ENCODE data around the gene RMDN3. TPM values are rescaled to one million over a fixed set of nuclear protein-coding genes. Genes with fewer than 3 reads are reported as not detected.

The RMDN3 gene
- total RNA-seq, 1 donor from 2014 or later = 21.2 TPM

- ATAC-seq = no peak
Observed at GRCh38 chr15:40746916-40747418, 8.1 kb downstream of the RMDN3 start.

DNA sequence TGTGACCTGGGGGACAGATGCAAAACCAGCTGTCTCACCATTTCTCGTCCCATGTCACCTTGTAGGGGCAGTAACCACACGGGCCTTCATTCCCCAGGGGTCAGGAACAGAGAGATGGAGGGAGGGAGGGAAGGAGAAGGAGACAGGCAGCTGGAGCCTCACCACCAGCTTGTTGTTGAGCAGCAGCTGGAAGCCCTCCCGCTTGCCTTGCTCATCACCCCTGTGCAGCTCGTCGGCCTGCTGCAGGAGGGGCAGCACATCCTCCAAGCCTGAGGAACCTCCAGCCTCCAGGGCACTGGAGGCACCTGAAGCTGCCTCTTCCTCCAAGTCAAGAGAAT lies 10.3 kb downstream of the RMDN3 start:
- no peak for ATAC-seq

DNA sequence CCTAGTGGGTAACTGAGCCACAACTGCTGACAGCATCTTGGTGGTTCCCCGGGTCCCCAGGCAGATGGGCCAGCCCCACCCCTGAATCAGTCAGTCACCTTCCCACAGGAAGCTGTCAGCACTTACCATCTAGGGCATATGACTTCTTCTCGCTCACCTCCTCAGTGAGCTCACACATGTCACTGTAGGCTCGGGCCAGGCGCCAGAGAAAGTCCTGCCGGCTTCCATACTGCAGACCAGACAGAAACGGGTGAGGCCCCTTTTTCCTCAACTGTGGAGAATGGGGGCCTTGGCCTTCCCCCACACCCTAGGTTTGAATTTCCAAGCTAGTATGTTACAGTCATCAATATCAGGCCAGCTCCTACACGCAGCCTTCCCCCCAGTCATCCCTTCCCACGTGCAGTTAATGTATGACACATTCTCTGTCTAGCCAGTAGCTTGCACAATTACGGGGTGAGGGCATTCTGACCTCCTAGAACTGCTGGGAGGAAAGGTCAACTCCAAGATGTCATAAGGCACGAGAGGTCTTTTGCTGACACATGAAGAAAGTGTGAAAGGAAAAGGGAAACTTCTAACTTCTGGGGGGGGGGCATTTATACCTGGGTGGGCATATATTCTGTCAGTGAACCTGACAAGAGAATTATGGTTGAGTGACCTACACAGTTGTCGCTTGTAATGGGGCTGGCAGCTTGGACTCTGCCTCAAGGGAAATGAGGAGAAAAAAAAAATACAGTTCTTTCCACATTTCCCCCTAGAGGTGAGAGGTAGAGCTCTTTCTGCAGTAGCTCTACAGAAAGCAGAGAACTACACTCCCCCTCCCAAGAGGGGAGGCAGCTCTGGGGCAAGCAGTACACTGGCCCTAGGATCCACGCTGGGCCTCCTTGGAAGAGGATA lies 10.9 kb downstream of the RMDN3 start:
- ATAC-seq = peak; percentile 50

GRCh38 chr15:40743485-40743901 lies 11.6 kb downstream of the RMDN3 start:
- no peak for ATAC-seq

- ATAC-seq = no peak
Observed at GRCh38 chr15:40739854-40740253, 15.2 kb downstream of the RMDN3 start.

DNA sequence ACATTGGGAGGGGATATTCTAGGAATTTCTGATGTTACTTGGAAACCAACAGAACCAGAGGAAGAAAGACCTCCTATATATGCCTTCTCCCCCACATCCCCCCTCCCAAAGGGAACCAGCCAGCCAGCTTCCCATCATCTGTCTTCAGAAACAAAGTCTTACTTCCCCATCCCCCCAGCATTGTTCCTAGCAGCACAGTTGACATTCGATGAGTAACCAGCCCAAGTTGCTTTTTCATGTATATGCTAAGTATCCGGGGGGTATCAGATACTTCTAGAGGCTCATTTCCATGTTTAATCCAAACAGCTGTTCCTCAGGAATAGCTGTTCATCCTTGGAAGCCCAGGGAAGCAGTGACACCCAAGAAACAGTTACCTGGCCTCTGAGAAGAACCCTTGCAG lies 16.0 kb downstream of the RMDN3 start:
- ATAC-seq = no peak

GRCh38 chr15:40737048-40737447 lies 18.0 kb downstream of the RMDN3 start:
- ATAC-seq = no peak

GRCh38 chr15:40736575-40736974 lies 18.5 kb downstream of the RMDN3 start:
- ATAC-seq = no peak

- ATAC-seq = no peak
Observed at GRCh38 chr15:40731034-40731433, 24.0 kb downstream of the RMDN3 start.

DNA sequence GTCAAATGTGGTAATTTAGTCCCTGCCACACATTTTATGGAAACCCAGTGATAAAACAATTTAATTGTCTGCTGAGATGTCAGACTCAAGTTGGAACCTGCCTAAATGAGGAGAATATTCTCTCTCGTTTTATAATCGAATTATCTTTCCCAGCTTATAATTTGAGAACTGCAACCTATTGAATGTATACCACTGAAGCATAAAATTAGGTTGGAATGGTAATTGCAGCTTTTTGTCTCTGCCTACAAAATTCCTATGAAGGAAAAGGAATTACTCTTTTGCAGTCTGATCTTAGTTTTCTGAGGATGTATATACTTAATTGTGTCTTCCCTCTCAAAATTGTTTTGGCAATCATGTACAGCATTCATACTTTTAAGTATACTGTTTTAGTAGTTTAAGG lies 31.1 kb downstream of the RMDN3 start:
- no peak for ATAC-seq

DNA sequence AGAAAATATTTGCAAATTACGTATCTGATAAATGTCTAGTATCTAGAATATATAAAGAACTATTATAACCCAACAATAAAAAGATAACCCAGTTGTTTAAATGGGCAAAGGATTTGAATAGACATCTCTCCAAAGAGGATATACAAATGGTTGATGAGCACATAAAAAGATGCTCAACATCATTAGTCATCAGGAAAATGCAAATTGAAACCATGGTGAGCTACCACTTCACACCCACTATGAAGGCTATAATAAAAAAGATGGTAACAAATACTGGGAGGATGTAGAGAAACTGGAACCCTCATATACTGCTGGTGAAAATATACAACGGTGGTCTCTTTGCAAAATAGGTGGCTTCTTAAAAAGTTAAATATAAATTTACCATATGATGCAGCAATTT lies 32.1 kb downstream of the RMDN3 start:
- no peak for ATAC-seq

DNA sequence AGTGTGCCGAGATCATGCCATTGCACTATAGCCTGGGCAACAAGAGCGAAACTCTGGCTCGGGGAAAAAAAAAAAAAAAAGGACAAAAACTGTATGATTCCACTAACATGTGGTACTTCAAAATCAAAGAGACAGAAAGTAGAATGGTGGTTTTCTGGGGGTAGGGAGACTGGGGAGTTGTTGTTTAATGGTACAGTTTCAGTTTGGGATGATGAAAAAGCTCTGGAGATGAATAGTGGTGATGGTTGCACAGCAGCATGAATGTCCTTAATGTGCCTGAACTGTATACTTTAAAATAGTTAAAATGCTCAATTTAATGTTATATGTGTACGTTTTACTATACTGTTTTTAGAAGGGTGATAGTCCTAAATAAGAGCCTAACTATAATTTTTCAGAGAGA lies 32.7 kb downstream of the RMDN3 start:
- no peak for ATAC-seq

GRCh38 chr15:40721701-40722100 lies 33.4 kb downstream of the RMDN3 start:
- no peak for ATAC-seq

GRCh38 chr15:40716165-40716564 lies 38.9 kb downstream of the RMDN3 start:
- no peak for ATAC-seq

DNA sequence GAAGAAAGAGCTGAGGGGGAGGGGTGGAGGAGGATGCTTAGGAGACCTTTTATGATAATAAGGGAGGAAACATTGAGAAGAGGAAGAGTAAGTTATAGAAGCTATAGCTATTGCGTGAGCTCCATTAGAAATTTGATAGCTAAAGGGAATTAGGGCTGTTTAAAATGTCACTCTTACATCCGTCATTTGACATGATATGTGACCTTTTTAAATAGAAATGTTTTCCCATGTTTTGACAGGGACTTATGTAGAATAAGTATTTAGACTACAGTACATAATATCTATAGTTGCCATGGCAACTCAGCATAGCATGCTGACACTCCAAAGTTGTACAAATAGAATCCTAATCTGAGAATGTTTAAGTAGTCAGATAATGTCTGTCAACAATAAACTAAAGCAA lies 40.9 kb downstream of the RMDN3 start:
- ATAC-seq = no peak

- ATAC-seq = no peak
Observed at GRCh38 chr15:40706121-40706520, 48.9 kb downstream of the RMDN3 start.

DNA sequence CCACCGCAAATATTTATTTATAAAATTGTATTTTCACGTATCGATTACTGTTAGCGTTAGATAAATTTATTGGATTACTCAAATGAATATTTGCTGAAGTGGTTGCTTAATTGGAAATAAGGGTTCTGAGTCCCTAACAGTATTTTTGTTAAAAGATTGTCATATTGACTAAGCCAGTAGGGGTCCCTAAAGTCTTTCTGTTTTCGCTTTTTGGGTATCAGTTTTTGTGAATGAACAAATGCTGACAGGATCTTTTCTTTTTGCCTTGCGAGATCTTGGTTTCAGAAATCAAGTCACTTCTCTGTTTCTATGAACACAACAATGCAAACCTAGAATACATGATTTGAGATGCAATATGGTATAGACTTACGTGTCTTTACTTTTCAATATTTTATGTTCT lies 53.0 kb downstream of the RMDN3 start:
- ATAC-seq = no peak

GRCh38 chr15:40697916-40698315 lies 57.1 kb downstream of the RMDN3 start:
- no peak for ATAC-seq

DNA sequence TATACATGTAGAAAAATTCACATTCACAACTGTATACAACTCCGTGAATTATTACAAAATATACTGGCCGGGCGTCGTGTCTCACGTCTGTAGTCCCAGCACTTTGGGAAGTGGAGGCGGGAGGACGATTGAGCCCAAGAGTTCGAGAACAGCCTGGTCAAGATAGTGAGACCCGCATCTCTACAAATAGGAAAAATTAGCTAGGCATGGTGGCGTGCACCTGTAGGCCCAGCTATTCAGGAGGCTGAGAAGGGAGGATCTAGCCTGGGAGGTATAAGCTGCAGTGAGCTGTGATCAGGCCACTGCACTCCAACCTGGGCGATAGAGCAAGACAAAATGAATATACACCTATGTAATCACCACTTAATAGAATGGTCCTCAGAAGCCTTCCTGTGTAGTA lies 58.8 kb downstream of the RMDN3 start:
- no peak for ATAC-seq

DNA sequence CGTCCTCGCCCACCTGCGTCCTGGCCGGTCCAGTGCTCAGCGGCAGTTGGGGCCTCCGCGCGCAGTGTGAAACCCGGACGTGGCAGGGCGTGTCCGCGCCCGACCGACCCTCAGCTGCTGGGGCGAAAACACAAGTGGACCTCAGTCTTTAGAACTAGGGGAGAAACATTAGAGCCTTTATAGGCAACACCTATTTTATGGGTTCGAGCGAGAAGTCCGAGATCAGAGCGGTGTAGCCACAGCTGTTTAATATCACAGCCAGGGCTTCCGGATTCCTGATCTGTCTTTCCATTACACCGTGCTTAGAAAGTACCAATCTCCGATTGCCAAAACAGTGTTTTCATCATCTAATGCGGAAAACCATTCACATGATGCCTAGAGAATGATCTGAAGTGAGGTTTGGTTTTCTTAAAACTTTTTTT lies 59.6 kb downstream of the RMDN3 start:
- ATAC-seq = peak; percentile 27

- peak; percentile 97 for ATAC-seq
Observed at GRCh38 chr15:40694688-40695468, 60.2 kb downstream of the RMDN3 start, which contains the start of gene RAD51. Gene RAD51 (plus strand): TSS chr15:40695174. CDS start chr15:40698759, 3,585 bp downstream.

GRCh38 chr15:40693904-40694687 lies 61.0 kb downstream of the RMDN3 start:
- ATAC-seq = no peak

GRCh38 chr15:40691737-40692136 lies 63.3 kb downstream of the RMDN3 start:
- ATAC-seq = no peak

Data from esophagus mucosa (tissue), 1 donor.